ENCODE measurements around the gene SLC6A12. TPM values are rescaled to one million over a fixed set of nuclear protein-coding genes. Genes with fewer than 3 reads are reported as not detected.

SLC6A12 gene
- total RNA-seq, 2 donors from 2014 or later: 0.16 to 2.5 TPM

DNA sequence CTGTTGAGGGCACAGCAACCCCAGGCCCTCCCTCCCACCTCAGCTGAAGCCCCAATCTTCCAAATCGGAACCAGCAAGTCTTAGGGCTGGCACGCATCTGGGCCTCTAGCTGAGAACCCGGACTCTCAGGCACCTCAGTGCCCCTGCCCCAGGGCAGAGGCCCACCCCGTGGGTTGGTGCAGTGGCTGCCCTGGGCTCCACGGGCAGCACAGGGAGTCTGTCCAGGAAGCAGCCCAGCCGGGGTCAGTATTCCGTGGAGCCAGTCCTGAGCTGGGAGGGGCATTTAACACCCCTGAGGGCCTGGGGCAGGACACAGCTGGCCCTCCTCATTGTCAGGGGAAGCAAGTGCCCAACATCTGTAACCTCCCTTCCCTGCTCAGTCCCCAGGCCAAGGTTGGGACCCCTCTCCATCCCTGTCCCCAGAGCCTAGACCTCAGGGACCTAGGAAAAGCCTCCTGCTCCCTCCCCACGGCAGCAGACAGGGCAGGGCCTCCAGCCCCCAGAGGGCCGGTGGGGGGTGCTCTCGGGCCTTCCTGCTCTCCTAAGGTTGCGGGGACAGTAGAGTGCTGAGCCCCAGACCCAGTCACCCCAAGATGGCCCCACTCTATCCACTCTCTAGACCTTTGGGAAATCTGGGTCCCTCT is 36.5 kb downstream of the SLC6A12 start:
- no peak for DNase-seq
- no peak overlapping the region for H3K27ac ChIP-seq
- no peaks in the 10 kb centered on the region for H3K36me3 ChIP-seq
- no peaks in the 10 kb centered on the region for H3K9me3 ChIP-seq
- H3K27me3 ChIP-seq: no peaks in the 10 kb centered on the region
- no peaks in the 10 kb centered on the region for H3K4me1 ChIP-seq
- intact Hi-C loops (cut with DNase I): no loop called here
- no peak overlapping the region for H3K9ac ChIP-seq (ENCODE audit: low read depth in 2 of 2, low read length in 2 of 2)
- TF ChIP-seq, protein P1, sequence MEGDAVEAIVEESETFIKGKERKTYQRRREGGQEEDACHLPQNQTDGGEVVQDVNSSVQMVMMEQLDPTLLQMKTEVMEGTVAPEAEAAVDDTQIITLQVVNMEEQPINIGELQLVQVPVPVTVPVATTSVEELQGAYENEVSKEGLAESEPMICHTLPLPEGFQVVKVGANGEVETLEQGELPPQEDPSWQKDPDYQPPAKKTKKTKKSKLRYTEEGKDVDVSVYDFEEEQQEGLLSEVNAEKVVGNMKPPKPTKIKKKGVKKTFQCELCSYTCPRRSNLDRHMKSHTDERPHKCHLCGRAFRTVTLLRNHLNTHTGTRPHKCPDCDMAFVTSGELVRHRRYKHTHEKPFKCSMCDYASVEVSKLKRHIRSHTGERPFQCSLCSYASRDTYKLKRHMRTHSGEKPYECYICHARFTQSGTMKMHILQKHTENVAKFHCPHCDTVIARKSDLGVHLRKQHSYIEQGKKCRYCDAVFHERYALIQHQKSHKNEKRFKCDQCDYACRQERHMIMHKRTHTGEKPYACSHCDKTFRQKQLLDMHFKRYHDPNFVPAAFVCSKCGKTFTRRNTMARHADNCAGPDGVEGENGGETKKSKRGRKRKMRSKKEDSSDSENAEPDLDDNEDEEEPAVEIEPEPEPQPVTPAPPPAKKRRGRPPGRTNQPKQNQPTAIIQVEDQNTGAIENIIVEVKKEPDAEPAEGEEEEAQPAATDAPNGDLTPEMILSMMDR (IDR thresholded peaks at IDR 0.05): no peak
- no peak overlapping the region for H3K4me3 ChIP-seq

DNA sequence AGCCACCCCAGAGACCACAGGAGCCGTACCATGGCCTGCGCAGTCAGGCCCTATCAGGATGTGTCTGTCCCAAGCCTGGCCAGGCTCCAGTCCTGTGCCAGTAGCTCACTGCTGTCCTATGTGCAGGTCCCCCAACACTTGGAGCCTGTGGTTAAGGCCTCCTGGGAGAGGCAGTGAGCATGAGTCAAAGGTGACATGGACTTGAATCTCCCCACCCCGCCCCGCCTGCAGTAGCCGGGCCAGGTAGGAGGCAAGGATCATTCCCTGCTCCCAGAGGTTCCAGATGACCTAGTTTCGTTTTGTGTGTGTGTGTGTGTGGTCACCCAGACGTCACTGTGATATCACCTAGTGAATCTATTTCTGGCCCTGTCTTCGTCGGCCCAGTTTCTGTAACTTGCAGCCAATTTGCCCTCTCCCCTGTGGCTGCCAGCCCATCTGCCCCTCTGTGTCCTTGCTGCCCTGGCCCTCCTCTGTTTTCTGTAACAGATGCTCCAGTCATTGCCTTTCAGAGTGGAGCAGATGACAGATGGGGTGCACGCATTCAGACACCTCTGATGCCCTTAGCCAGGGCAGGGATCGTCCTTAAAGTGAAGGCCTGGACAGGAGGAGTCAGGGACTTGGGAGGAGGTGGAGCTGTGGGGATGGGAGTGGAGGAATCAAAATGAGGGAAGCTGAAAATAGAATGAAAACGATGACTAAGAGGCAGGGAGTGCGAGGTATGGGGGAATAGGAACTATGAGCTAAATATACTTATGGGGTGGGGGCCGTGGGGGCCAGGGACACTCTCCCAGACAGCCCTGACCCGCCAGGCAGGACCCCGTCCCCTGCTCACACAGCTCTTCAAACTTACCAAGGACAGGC is 37.4 kb downstream of the SLC6A12 start:
- no peaks in the 10 kb centered on the region for H3K4me1 ChIP-seq
- H3K9ac ChIP-seq (ENCODE audit: low read depth in 2 of 2, low read length in 2 of 2): no peak overlapping the region
- TF ChIP-seq, protein P1 (IDR thresholded peaks at IDR 0.05): no peak
- H3K4me3 ChIP-seq: no peak overlapping the region
- intact Hi-C loops (cut with DNase I): no loop called here
- H3K36me3 ChIP-seq: no peaks in the 10 kb centered on the region
- peak; percentile 68 for DNase-seq
- H3K27ac ChIP-seq: no peak overlapping the region
- H3K27me3 ChIP-seq: no peaks in the 10 kb centered on the region
- no peaks in the 10 kb centered on the region for H3K9me3 ChIP-seq

DNA sequence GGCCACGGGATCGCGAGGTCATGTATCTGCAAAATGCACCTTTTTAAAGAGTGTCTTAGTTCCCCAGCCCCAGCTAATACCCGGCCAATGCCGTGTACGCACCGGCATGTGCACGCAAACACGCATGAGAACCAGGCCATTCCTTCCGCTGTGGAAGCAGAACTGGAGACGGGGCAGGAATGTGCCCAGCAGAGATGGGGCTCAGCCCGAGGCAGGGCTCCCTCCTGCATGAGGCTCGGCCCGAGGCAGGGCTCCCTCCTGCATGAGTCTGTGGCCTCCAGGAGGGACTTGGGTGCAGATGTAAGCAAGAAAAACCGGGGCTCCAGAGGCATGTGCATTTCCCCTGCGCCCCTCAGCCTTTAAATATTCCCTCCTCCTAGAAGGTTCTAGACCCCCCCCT is 38.2 kb downstream of the SLC6A12 start:
- no peaks in the 10 kb centered on the region for H3K9me3 ChIP-seq
- no peak overlapping the region for H3K27ac ChIP-seq
- DNase-seq: no peak
- intact Hi-C loops (cut with DNase I): no loop called here
- no peak overlapping the region for H3K9ac ChIP-seq (ENCODE audit: low read depth in 2 of 2, low read length in 2 of 2)
- H3K4me1 ChIP-seq: no peaks in the 10 kb centered on the region
- no peak overlapping the region for H3K4me3 ChIP-seq
- H3K36me3 ChIP-seq: no peaks in the 10 kb centered on the region
- no peaks in the 10 kb centered on the region for H3K27me3 ChIP-seq
- TF ChIP-seq, protein P1 (IDR thresholded peaks at IDR 0.05): no peak

DNA sequence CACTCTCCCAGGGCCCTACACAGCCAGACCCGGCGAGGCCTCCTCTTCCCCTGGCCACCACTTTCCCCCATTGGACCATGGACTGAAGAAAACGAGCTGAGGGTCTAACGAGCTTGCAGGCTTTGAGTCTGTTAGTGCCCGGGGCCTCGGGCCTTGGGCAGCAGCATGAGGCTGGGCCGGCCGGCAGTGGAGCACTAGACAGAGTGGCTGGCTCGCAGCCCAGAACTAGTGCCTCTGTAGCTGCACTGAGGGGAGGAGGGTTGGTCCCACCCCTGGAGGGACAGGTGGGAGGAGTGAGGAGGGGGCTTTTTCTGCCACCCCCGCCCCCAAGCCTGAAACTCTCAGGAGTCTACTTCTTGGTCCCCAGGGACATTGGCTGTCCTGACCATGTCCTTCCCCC is 38.7 kb downstream of the SLC6A12 start:
- Histone ChIP-seq H3K27ac (no peak overlapping the region), H3K4me1 (no peaks in the 10 kb centered on the region), H3K4me3 (no peak overlapping the region), H3K9ac (ENCODE audit: low read depth in 2 of 2, low read length in 2 of 2) (no peak overlapping the region), H3K9me3 (no peaks in the 10 kb centered on the region), H3K27me3 (no peaks in the 10 kb centered on the region), H3K36me3 (no peaks in the 10 kb centered on the region)
- TF ChIP-seq, protein P1 (IDR thresholded peaks at IDR 0.05): no peak
- no peak for DNase-seq
- intact Hi-C loops (cut with DNase I): no loop called here

DNA sequence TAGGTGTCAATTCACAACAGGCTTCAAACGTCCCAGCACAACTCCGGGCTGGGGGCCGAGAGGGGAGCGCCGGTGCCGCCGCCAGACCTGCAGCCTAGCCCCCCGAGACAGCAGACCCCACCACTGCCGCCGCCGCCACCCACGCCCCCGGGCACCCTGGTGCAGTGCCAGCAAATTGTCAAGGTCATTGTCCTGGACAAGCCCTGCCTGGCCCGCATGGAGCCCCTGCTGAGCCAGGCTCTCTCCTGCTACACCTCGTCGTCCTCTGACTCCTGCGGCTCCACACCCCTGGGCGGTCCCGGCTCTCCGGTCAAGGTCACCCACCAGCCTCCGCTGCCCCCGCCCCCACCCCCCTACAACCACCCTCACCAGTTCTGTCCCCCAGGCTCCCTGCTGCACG is 39.4 kb downstream of the SLC6A12 start:
- DNase-seq: no peak
- H3K9me3 ChIP-seq: no peaks in the 10 kb centered on the region
- no peaks in the 10 kb centered on the region for H3K27me3 ChIP-seq
- intact Hi-C loops (cut with DNase I): no loop called here
- TF ChIP-seq, protein P1 (IDR thresholded peaks at IDR 0.05): no peak
- no peak overlapping the region for H3K4me3 ChIP-seq
- H3K27ac ChIP-seq: no peak overlapping the region
- H3K4me1 ChIP-seq: no peaks in the 10 kb centered on the region
- no peak overlapping the region for H3K9ac ChIP-seq (ENCODE audit: low read depth in 2 of 2, low read length in 2 of 2)
- H3K36me3 ChIP-seq: no peaks in the 10 kb centered on the region
